ENCODE measurements around the gene CNNM1.

The CNNM1 gene

GRCh38 chr10:99422529-99423096 lies 93.5 kb downstream of the CNNM1 start:
- no peak for DNase-seq

GRCh38 chr10:99424656-99425055 lies 95.5 kb downstream of the CNNM1 start:
- no peak for DNase-seq

GRCh38 chr10:99425204-99425603 lies 96.0 kb downstream of the CNNM1 start:
- no peak for DNase-seq

GRCh38 chr10:99426689-99427088 lies 97.5 kb downstream of the CNNM1 start:
- no peak for DNase-seq

GRCh38 chr10:99427566-99428190 lies 98.5 kb downstream of the CNNM1 start:
- no peak for DNase-seq

- DNase-seq, result no peak
Observed at GRCh38 chr10:99429517-99430095, 100.5 kb downstream of the CNNM1 start.

- peak in 1 of 5 donors; percentile 11 for DNase-seq
Observed at GRCh38 chr10:99430116-99430450, 100.9 kb downstream of the CNNM1 start.

GRCh38 chr10:99430451-99431189 lies 101.5 kb downstream of the CNNM1 start, which contains the start of gene GOT1:
Gene GOT1 (minus strand): TSS chr10:99430624. CDS start chr10:99430565, 59 bp downstream.
- peak; percentile 81 to 98 (median 89) for DNase-seq

- no peak for DNase-seq
Observed at GRCh38 chr10:99431190-99431760, 102.1 kb downstream of the CNNM1 start.

GRCh38 chr10:99432047-99432446 lies 102.9 kb downstream of the CNNM1 start:
- no peak for DNase-seq

- DNase-seq, result no peak
Observed at GRCh38 chr10:99432881-99433280, 103.7 kb downstream of the CNNM1 start.

- no peak for DNase-seq
Observed at GRCh38 chr10:99433378-99434020, 104.3 kb downstream of the CNNM1 start.

- DNase-seq, result peak in 1 of 5 donors; percentile 34
Observed at GRCh38 chr10:99435986-99436638, 107.0 kb downstream of the CNNM1 start.

GRCh38 chr10:99438890-99439289 lies 109.7 kb downstream of the CNNM1 start:
- no peak for DNase-seq

GRCh38 chr10:99442394-99442793 lies 113.2 kb downstream of the CNNM1 start:
- no peak for DNase-seq

- no peak for DNase-seq
Observed at GRCh38 chr10:99443500-99443899, 114.3 kb downstream of the CNNM1 start.

Data from T-helper 1 cell (primary cell).